B cell (primary cell): ENCODE results near the gene OBP2B. TPM values are rescaled to one million over a fixed set of nuclear protein-coding genes. Genes with fewer than 3 reads are reported as not detected.

Experiments used
- ATAC-seq: fragments of 200-7000 bp; cut with Tn5 transposase; one replicate; pipeline ENCODE4 v1.10.0; 2021; ENCODE audit warnings: low read depth, mild to moderate bottlenecking, moderate number of reproducible peaks, moderate library complexity
- CTCF ChIA-PET: fragments of 350-600 bp; sonication (Branson Sonifier 250); formaldehyde crosslinking; loops from one replicate; lab custom pipeline; 2021; ENCODE audit warnings: antibody characterized with exemption, inconsistent platforms; lab: Charles Lee
- POLR2A ChIA-PET: fragments of 350-600 bp; sonication (Branson Sonifier 250); formaldehyde crosslinking; loops from one replicate; lab custom pipeline; 2021; ENCODE audit warnings: antibody characterized with exemption; lab: Charles Lee
- DNase-seq: peaks from one replicate; pipeline ENCODE4 v3.0.0; 2013
- H2AFZ ChIP-seq: 2 replicates; pipeline ENCODE4 v1.6.1; 2012; ENCODE audit warnings: mild to moderate bottlenecking, low read depth, low read length; ENCODE audit not compliant: insufficient read depth, poor library complexity, severe bottlenecking
- H3K27ac ChIP-seq, 2 donors: 1 replicate in 1 of 2; 2 replicates in 1 of 2; pipeline ENCODE4 v1.5.1; 2012 to 2013; ENCODE audit warnings: low read length in 2 of 2, mild to moderate bottlenecking in 2 of 2, moderate library complexity in 1 of 2
- H3K27me3 ChIP-seq, 4 experiments: fragments of 200-600 bp in 1 of 4; sonication (generic) in 1 of 4; replicated peaks in 1 of 4; 1 replicate in 2 of 4; 2 replicates in 2 of 4; pipeline versions ENCODE4 v1.6.1 to v1.7.0; 2013 to 2016; ENCODE audit warnings: low read length in 3 of 4, mild to moderate bottlenecking in 2 of 4, mixed read lengths in 1 of 4, moderate library complexity in 1 of 4; ENCODE audit not compliant: insufficient read depth in 4 of 4, control insufficient read depth in 3 of 4; ENCODE audit errors: control extremely low read depth in 1 of 4
- H3K36me3 ChIP-seq, 2 experiments: replicated peaks in 1 of 2; 1 replicate in 1 of 2; 2 replicates in 1 of 2; pipeline versions ENCODE4 v1.6.1 to v1.7.1; 2013; ENCODE audit warnings: low read length in 1 of 2; ENCODE audit not compliant: insufficient read depth in 2 of 2, control insufficient read depth in 1 of 2; ENCODE audit errors: control extremely low read depth in 1 of 2, extremely low read depth in 1 of 2
- H3K4me1 ChIP-seq, 2 donors: fragments of 200-600 bp in 1 of 2; sonication (generic) in 1 of 2; 1 replicate in 1 of 2; 2 replicates in 1 of 2; pipeline versions ENCODE4 v1.5.1 to v1.6.1; 2013 to 2017; ENCODE audit warnings: low read length in 2 of 2; ENCODE audit not compliant: control insufficient read depth in 2 of 2, insufficient read depth in 2 of 2
- H3K4me2 ChIP-seq: replicated peaks from 2 replicates; pipeline ENCODE3; 2012; ENCODE audit warnings: mild to moderate bottlenecking, low read depth, low read length; ENCODE audit not compliant: poor library complexity, severe bottlenecking
- H3K4me3 ChIP-seq, 5 experiments: fragments of 200-600 bp in 1 of 5; sonication (generic) in 1 of 5; 1 replicate in 3 of 5; 2 replicates in 2 of 5; pipeline versions ENCODE4 v1.5.1 to v1.7.0; 2011 to 2016; ENCODE audit warnings: low read length in 4 of 5, mild to moderate bottlenecking in 4 of 5, low read depth in 2 of 5, control low read depth in 1 of 5, moderate library complexity in 1 of 5; ENCODE audit not compliant: insufficient read depth in 1 of 5; ENCODE audit errors: control extremely low read depth in 1 of 5, extremely low read depth in 1 of 5
- H3K79me2 ChIP-seq: fragments of 200-600 bp; sonication (generic); one replicate; pipeline ENCODE4 v1.6.0; 2016; ENCODE audit warnings: low read length; ENCODE audit not compliant: control insufficient read depth, insufficient read depth
- H3K9ac ChIP-seq: fragments of 200-600 bp; sonication (generic); 2 replicates; pipeline ENCODE4 v1.6.1; 2017; ENCODE audit warnings: mild to moderate bottlenecking, low read length, moderate library complexity
- H3K9me3 ChIP-seq, 3 donors: one replicate each; pipeline versions ENCODE4 v1.6.1 to v1.7.1; 2013; ENCODE audit warnings: low read length in 2 of 3; ENCODE audit not compliant: control insufficient read depth in 2 of 3, insufficient read depth in 1 of 3; ENCODE audit errors: control extremely low read depth in 1 of 3
- H4K20me1 ChIP-seq: 2 replicates; pipeline ENCODE4 v1.6.0; 2012; ENCODE audit warnings: mild to moderate bottlenecking, low read length; ENCODE audit not compliant: insufficient read depth, control insufficient read depth, poor library complexity, severe bottlenecking
- H3K27ac Mint-ChIP-seq: one replicate; pipeline ENCODE4 v1.8.0; 2021; ENCODE audit warnings: mixed read lengths
- H3K27me3 Mint-ChIP-seq: one replicate; pipeline ENCODE4 v1.8.0; 2021; ENCODE audit warnings: mixed read lengths
- H3K4me1 Mint-ChIP-seq: one replicate; pipeline ENCODE4 v1.8.0; 2021; ENCODE audit warnings: mixed read lengths
- H3K4me3 Mint-ChIP-seq: one replicate; pipeline ENCODE4 v1.8.0; 2021; ENCODE audit warnings: mixed read lengths
- H3K9me3 Mint-ChIP-seq: one replicate; pipeline ENCODE4 v1.8.0; 2022; ENCODE audit warnings: mixed read lengths; ENCODE audit not compliant: insufficient read depth
- EZH2 ChIP-seq: IDR thresholded peaks from 2 replicates; pipeline ENCODE4 v1.6.1; 2012; ENCODE audit warnings: borderline replicate concordance, low read depth, mild to moderate bottlenecking, moderate library complexity, low read length; ENCODE audit not compliant: insufficient read depth, poor library complexity, severe bottlenecking
- WGBS: methylation state at CpG from one replicate; pipeline ENCODE4 v1.1.5; 2013; ENCODE audit warnings: missing lambda C conversion rate; ENCODE audit not compliant: insufficient coverage; 5-methylcytosine and 5-hydroxymethylcytosine counted together
- intact Hi-C: fragments of 100-400 bp; cut with micrococcal nuclease; formaldehyde crosslinking; loops from one replicate; pipeline ENCODE4 v1.10.0; 2022
- polyA plus RNA-seq: library from polyadenylated mRNA; depleted of rRNA; stranded (reverse); fragments of >200 nt; gene quantifications from 2 replicates; pipeline ENCODE4 v1.2.3, GENCODE V29; 2012
- total RNA-seq, 2 donors: library from RNA; stranded (reverse); fragments of 120-200 nt in 1 of 2; gene quantifications; 1 replicate in 1 of 2; 2 replicates in 1 of 2; pipeline versions ENCODE4 v1.2.3 to v1.2.4, GENCODE V29; 2013 to 2022
- TF ChIP-seq, protein P1 (sequence below): fragments of 200-600 bp; IDR thresholded peaks from one replicate; pipeline ENCODE4 v1.8.0; 2022; ENCODE audit warnings: antibody characterized with exemption, mild to moderate bottlenecking

Gene OBP2B
- total and polyA plus RNA-seq, 2 donors (not counting 1 experiment from before 2014, with no cell fraction given): not detected

DNA sequence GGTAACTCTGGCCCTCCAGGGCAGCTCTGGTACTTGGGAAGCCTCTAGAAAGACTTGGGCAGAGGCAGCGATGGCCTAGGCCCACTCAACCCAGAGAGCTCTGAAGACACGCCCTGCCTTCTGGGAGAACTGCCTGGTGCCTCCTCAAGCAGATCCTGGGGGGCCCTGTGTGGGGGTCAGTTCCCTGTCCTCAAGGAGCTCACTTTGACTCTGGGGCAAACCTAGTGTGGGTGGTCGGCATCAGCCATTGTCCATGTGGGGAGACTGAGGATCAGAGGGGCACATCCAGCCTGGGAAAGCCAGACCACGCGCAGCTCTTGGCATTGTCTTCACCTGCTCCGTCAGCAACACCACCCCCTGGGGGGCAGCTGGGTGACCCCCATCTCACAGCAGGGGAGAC, 37.9 kb upstream of the OBP2B start:
- Histone ChIP-seq H3K4me3 (no peak overlapping the region), H3K9me3 (no peaks in the 10 kb centered on the region), H3K27me3 (peaks cover 0 to 4% (median 0%) of the 10 kb centered on the region in 4 experiments), H2AFZ (no peak overlapping the region), H3K79me2 (no peaks in the 10 kb centered on the region), H3K9ac (no peak overlapping the region), H3K4me2 (no peak overlapping the region), H3K36me3 (no peaks in the 10 kb centered on the region), H4K20me1 (no peaks in the 10 kb centered on the region), H3K4me1 (no peaks in the 10 kb centered on the region), H3K27ac (no peak overlapping the region)
- Mint-ChIP-seq H3K4me3 (no peak overlapping the region), H3K27ac (no peak overlapping the region), H3K9me3 (no peaks in the 10 kb centered on the region), H3K27me3 (peaks cover 24% of the 10 kb centered on the region), H3K4me1 (no peaks in the 10 kb centered on the region)
- DNase-seq (no peak), ATAC-seq (no peak)
- 94% methylated on average over 6 of the region's 6 CpGs for WGBS
- ChIA-PET POLR2A (no interaction called here), CTCF (no interaction called here)
- intact Hi-C loops: no loop called here
- TF ChIP-seq EZH2: no peak
- TF ChIP-seq, protein P1, sequence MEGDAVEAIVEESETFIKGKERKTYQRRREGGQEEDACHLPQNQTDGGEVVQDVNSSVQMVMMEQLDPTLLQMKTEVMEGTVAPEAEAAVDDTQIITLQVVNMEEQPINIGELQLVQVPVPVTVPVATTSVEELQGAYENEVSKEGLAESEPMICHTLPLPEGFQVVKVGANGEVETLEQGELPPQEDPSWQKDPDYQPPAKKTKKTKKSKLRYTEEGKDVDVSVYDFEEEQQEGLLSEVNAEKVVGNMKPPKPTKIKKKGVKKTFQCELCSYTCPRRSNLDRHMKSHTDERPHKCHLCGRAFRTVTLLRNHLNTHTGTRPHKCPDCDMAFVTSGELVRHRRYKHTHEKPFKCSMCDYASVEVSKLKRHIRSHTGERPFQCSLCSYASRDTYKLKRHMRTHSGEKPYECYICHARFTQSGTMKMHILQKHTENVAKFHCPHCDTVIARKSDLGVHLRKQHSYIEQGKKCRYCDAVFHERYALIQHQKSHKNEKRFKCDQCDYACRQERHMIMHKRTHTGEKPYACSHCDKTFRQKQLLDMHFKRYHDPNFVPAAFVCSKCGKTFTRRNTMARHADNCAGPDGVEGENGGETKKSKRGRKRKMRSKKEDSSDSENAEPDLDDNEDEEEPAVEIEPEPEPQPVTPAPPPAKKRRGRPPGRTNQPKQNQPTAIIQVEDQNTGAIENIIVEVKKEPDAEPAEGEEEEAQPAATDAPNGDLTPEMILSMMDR: no peak

DNA sequence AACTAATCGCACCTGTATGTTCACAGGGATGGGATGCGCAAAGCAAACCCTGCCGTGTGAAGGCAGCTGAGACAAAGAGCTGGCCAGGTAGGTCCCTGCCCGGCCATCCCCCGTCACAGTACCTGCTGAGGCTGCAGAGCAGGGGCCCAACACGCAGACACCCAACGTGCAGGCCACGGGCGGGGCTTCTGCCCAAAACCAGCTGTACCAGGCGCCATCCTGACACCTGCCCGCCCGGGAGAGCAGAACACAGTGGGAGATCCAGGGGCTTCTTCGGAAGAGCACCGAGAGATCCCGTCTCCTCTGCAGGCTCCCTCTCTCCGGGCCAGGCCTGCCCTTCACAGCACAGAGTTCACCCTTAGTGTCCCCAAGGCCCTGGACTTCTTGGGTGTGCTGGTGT, 37.5 kb upstream of the OBP2B start:
- H3K27ac ChIP-seq: no peak overlapping the region

More for the DNA sequence above, 37.5 kb upstream of the OBP2B start:
- no peak for DNase-seq
- H3K4me2 ChIP-seq: no peak overlapping the region
- H3K4me1 ChIP-seq: no peaks in the 10 kb centered on the region
- ChIA-PET POLR2A (no interaction called here), CTCF (no interaction called here)
- ATAC-seq: no peak
- no peaks in the 10 kb centered on the region for H3K9me3 ChIP-seq
- WGBS: 94% methylated on average over 16 of the region's 16 CpGs
- H3K27ac Mint-ChIP-seq: no peak overlapping the region
- no peaks in the 10 kb centered on the region for H3K36me3 ChIP-seq
- no peak overlapping the region for H2AFZ ChIP-seq
- no peaks in the 10 kb centered on the region for H3K79me2 ChIP-seq
- H3K27me3 ChIP-seq: peaks cover 0 to 4% (median 0%) of the 10 kb centered on the region in 4 experiments
- H3K9me3 Mint-ChIP-seq: no peaks in the 10 kb centered on the region
- no peak for TF ChIP-seq EZH2
- TF ChIP-seq, protein P1: no peak
- H3K4me3 Mint-ChIP-seq: no peak overlapping the region
- intact Hi-C loops: no loop called here
- peaks cover 28% of the 10 kb centered on the region for H3K27me3 Mint-ChIP-seq
- no peak overlapping the region for H3K4me3 ChIP-seq
- no peaks in the 10 kb centered on the region for H4K20me1 ChIP-seq
- no peak overlapping the region for H3K9ac ChIP-seq
- no peaks in the 10 kb centered on the region for H3K4me1 Mint-ChIP-seq
